NB4 (cell line): ENCODE results near the gene CCDC106.

Source experiments
- DNase-seq: peaks from one replicate; pipeline ENCODE4 v3.0.0; 2010; ENCODE audit warnings: low read depth
- H3K4me3 ChIP-seq: one replicate; pipeline ENCODE4 v1.5.1; 2011; ENCODE audit warnings: mild to moderate bottlenecking, low read depth, low read length, moderate library complexity
- CTCF ChIP-seq: IDR thresholded peaks from one replicate; pipeline ENCODE4 v1.5.1; 2012; ENCODE audit warnings: low read depth, low read length
- MAX ChIP-seq: IDR thresholded peaks from 2 replicates; pipeline ENCODE4 v1.6.1; 2011; ENCODE audit warnings: low read depth, low read length
- MYC ChIP-seq: IDR thresholded peaks from 2 replicates; pipeline ENCODE4 v1.6.1; 2011; ENCODE audit warnings: low read depth, low read length
- POLR2A ChIP-seq: IDR thresholded peaks from 2 replicates; pipeline ENCODE4 v1.6.1; 2011; ENCODE audit warnings: mild to moderate bottlenecking; ENCODE audit not compliant: insufficient read length; ENCODE audit errors: extremely low read depth

Gene CCDC106

GRCh38 chr19:55660991-55661390 lies 13.0 kb downstream of the CCDC106 start:
- H3K4me3 ChIP-seq, result no peak overlapping the region
- no peak for DNase-seq
- no peak for TF ChIP-seq MAX
- TF ChIP-seq CTCF, result no peak
- TF ChIP-seq POLR2A, result no peak
- TF ChIP-seq MYC, result no peak

- TF ChIP-seq POLR2A, result no peak
- TF ChIP-seq MAX, result no peak
- no peak for TF ChIP-seq MYC
- H3K4me3 ChIP-seq, result no peak overlapping the region
- no peak for DNase-seq
Measured at GRCh38 chr19:55661826-55662225, 13.8 kb downstream of the CCDC106 start.

- no peak for TF ChIP-seq MYC
- TF ChIP-seq MAX, result no peak
- TF ChIP-seq POLR2A, result no peak
- TF ChIP-seq CTCF, result no peak
- DNase-seq, result no peak
Measured at GRCh38 chr19:55663846-55664536, 16.0 kb downstream of the CCDC106 start.

GRCh38 chr19:55666343-55667005 lies 18.5 kb downstream of the CCDC106 start:
- TF ChIP-seq POLR2A (no peak), CTCF (no peak)
- no peak for DNase-seq
- no peak overlapping the region for H3K4me3 ChIP-seq

More at GRCh38 chr19:55663846-55664536, 16.0 kb downstream of the CCDC106 start:
- H3K4me3 ChIP-seq, result no peak overlapping the region

- H3K4me3 ChIP-seq, result no peak overlapping the region
- DNase-seq, result no peak
- TF ChIP-seq MYC (no peak), POLR2A (no peak), CTCF (no peak), MAX (no peak)
Measured at GRCh38 chr19:55667006-55667381, 19.0 kb downstream of the CCDC106 start.

- TF ChIP-seq POLR2A (no peak), MYC (no peak), MAX (no peak), CTCF (no peak)
- DNase-seq, result no peak
- H3K4me3 ChIP-seq, result no peak overlapping the region
Measured at GRCh38 chr19:55667511-55667910, 19.5 kb downstream of the CCDC106 start.
